Kidney epithelial cell (primary cell): ENCODE data around the gene MAPK8IP2. TPM values are rescaled to one million over a fixed set of nuclear protein-coding genes. Genes with fewer than 3 reads are reported as not detected.

ENCODE experiments used
- DNase-seq: peaks from one replicate; pipeline ENCODE4 v3.0.0-alpha.2; 2010; ENCODE audit warnings: low read depth
- H3K27me3 ChIP-seq: 2 replicates; pipeline ENCODE4 v1.6.0; 2011; ENCODE audit warnings: low read length; ENCODE audit not compliant: control insufficient read depth, insufficient read depth
- H3K36me3 ChIP-seq: 2 replicates; pipeline ENCODE4 v1.5.1; 2011; ENCODE audit warnings: low read length; ENCODE audit not compliant: control insufficient read depth, insufficient read depth
- H3K4me3 ChIP-seq: 2 replicates; pipeline ENCODE4 v1.5.1; 2011; ENCODE audit warnings: low read depth, mild to moderate bottlenecking, control low read depth, low read length
- total RNA-seq: library from RNA; depleted of rRNA; stranded (reverse); fragments of >200 nt; gene quantifications from 2 replicates; pipeline ENCODE4 v1.2.3, GENCODE V29; 2015
- TF ChIP-seq, protein P1 (sequence below): IDR thresholded peaks from 2 replicates; pipeline ENCODE4 v1.5.1; 2011; ENCODE audit warnings: mild to moderate bottlenecking, moderate library complexity, low read length, control low read depth, inconsistent platforms; ENCODE audit not compliant: insufficient read depth, poor library complexity, severe bottlenecking

The MAPK8IP2 gene
- total RNA-seq, 1 donor from 2014 or later, result 0.84 TPM

DNA sequence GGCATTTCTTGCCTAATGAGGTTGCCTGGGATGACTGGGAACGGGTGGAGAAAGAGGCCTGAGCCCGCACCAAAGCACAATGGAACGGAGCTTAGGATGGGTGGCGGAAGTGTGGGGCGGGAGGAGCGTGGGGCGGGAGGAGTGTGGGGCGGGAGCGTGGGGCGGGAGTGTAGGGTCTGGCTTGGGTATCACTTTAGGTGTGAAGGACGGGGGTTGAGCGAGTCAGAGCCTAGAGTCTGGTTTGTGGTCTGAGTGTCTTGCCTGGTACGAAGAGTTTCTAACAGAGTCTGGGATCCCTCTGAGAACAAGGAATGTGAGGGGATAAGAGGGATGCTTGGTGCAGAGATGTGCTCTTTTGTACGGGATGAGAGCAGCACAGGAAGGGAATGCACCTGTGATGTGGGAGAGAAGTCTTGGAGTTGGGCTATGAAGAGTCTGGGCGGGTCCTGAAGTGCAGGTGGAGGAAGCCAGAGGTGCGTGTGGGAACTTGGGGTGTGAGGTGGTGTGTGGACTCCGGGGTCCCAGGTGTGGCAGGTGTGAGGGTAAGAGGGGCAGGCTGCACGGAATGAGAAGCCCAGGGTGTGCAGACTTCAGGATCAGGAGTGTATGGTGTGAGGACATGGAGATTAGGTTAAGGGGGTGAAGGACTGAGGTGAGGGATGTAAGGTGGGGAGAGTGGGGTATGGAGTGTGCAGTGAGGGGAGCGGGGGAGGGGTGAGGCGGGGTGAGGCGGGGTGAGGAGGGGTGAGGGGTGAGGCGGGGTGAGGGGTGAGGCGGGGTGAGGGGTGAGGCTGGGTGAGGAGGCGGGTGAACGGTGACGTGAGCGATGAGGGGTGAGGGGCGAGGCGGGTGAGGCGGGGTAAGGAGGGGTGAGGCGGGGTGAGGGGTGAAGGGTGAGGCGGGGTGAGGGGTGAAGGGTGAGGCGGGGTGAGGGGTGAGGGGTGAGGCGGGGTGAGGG is 38.9 kb upstream of the MAPK8IP2 start:
- Histone ChIP-seq H3K4me3 (no peak overlapping the region), H3K27me3 (peaks cover 5% of the 10 kb centered on the region), H3K36me3 (no peaks in the 10 kb centered on the region)
- TF ChIP-seq, protein P1, sequence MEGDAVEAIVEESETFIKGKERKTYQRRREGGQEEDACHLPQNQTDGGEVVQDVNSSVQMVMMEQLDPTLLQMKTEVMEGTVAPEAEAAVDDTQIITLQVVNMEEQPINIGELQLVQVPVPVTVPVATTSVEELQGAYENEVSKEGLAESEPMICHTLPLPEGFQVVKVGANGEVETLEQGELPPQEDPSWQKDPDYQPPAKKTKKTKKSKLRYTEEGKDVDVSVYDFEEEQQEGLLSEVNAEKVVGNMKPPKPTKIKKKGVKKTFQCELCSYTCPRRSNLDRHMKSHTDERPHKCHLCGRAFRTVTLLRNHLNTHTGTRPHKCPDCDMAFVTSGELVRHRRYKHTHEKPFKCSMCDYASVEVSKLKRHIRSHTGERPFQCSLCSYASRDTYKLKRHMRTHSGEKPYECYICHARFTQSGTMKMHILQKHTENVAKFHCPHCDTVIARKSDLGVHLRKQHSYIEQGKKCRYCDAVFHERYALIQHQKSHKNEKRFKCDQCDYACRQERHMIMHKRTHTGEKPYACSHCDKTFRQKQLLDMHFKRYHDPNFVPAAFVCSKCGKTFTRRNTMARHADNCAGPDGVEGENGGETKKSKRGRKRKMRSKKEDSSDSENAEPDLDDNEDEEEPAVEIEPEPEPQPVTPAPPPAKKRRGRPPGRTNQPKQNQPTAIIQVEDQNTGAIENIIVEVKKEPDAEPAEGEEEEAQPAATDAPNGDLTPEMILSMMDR, result no peak
- DNase-seq, result no peak

DNA sequence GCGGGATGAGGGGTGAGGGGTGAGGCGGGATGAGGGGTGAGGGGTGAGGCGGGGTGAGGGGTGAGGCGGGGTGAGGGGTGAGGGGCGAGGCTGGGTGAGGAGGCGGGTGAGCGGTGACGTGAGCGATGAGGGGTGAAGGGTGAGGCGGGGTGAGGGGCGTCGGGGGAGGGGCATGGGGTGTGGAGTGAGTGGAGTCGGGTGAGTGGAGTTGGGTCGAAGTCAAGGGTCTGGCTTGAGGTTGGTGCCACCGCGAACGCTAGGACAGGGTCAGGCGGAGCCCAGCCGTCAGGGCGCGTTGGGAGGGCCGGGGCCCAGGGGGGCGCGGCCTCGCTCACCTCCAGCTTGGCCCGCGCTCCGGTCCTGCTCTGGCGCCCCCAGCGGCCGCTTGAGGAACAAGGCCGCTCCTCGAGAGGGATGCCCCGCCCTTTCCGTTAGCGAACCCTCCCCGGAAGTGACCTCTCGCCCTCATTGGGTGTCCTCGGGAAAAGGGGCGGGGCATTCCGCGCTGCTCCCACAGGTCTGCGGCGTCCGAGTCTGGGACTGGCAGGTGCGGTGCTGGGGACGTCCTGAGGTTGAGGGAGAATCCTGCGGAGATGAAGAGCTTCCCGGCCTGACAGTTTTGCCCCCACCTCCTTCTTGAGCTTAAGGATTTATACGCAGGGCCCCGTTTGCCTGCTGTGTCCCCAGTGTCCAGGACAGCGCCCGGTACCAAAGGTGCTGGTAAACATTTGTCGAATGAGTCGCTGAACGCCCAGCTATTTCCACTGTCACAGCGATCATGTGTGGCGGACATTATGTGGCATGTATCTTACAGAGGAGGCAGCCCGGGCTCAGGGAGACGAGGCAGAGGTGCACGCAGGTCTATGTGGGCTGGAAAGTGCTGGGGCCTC is 37.8 kb upstream of the MAPK8IP2 start, which contains the start of gene SYCE3:
SYCE3 (minus strand) TSS at position 397 of the 890 bp plus-strand sequence. CDS start 6,514 bp downstream, outside the sequence.
- TF ChIP-seq, protein P1, result peak; percentile 77
- Histone ChIP-seq H3K4me3 (peak within 1 kb of the TSS; percentile 55), H3K36me3 (no peaks in the 10 kb centered on the region), H3K27me3 (peaks cover 5% of the 10 kb centered on the region)
- peak; percentile 61 for DNase-seq

DNA sequence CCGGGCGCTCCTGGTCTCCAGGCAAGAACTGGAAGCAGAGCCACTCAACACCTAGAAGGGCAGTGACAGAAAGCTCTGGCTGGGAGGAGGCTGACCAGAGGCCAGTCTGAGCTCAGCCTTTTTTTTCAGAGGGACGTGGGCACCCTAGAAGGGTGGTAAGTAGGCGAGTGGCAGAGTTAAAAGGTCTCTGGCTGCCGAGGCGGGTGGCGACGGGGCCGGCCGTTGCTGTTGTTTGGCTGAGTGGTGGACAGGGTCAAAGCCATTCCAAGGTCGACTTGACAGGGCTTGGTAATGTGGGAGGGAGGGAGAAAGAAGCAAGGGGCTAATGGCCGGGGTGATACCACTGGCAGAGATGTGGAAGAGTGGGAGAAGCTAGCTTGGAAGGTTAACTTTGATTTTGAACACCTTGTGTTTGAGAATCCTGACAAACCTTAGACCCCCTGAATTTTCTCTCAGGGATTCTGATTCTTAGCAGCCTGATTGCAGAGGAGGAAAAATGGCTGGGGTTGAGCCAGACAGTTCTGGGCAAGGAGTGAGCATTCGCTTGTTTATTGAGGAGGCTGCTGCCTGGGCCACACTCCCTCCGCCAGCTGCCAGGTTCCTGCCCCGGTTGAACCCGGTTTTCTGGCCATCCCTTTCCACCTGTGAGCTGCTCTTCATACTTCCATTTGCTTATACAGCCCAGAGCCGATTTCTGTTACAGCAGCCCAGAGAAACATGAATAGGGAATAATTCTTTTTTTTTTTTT is 37.0 kb upstream of the MAPK8IP2 start:
- no peaks in the 10 kb centered on the region for H3K36me3 ChIP-seq
- TF ChIP-seq, protein P1, result no peak

DNA sequence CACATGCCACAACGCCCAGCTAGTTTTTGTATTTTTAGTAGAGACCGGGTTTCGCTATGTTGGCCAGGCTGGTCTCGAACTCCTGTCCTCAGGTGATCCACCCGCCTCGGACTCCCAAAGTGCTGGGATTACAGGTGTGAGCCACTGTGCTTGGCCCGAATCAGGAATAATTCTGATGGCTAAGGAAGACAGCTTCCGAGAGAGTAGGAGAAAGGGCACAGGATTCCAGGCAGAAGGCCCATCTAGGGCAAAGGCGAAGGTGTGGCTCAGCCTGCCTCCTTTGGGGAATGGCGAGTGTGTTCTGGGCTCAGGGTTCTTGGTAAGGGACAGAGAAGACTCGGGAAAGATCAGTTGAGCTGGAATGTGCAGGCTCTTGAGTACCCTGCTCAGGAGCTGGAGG is 36.3 kb upstream of the MAPK8IP2 start:
- no peaks in the 10 kb centered on the region for H3K36me3 ChIP-seq
- TF ChIP-seq, protein P1, result no peak
- no peak for DNase-seq
- peaks cover 3% of the 10 kb centered on the region for H3K27me3 ChIP-seq
- H3K4me3 ChIP-seq, result no peak overlapping the region

More for the DNA sequence above, 37.0 kb upstream of the MAPK8IP2 start:
- Histone ChIP-seq H3K27me3 (peaks cover 4% of the 10 kb centered on the region), H3K4me3 (peak overlapping the region; percentile 55)
- DNase-seq, result no peak

DNA sequence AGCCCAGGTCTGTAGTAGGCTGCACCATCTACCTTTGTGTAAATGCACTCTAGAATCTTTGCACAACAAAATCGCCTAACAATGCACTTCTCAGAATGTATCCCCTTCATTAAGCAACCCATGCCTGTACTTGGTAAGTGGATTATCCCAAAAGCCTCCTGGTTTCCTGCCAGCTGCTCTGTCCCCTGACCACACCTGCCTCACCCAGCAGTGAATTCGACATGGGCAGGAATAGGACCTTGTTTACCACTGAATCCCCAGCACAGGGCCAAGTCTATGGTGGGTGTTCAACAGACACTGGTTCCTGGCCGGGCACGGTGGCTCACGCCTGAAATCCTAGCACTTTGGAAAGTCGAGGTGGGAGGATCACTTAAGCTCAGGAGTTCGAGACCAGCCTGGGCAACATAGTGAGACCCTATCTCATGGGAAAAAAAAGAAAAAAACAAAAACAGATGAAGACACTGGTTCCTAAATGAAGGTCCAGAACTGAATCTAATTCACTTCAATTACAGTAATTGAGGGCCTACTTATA is 32.8 kb upstream of the MAPK8IP2 start:
- H3K4me3 ChIP-seq, result no peak overlapping the region
- no peaks in the 10 kb centered on the region for H3K36me3 ChIP-seq
- H3K27me3 ChIP-seq, result peaks cover 3% of the 10 kb centered on the region
- no peak for DNase-seq
- TF ChIP-seq, protein P1, result no peak
